B cell (primary cell): Measurements from ENCODE around the gene SFMBT2. TPM values are rescaled to one million over a fixed set of nuclear protein-coding genes. Genes with fewer than 3 reads are reported as not detected.

Source experiments
- ATAC-seq: fragments of 200-7000 bp; cut with Tn5 transposase; one replicate; pipeline ENCODE4 v1.10.0; 2021; ENCODE audit warnings: low read depth, mild to moderate bottlenecking, moderate number of reproducible peaks, moderate library complexity
- CTCF ChIA-PET: fragments of 350-600 bp; sonication (Branson Sonifier 250); formaldehyde crosslinking; loops from one replicate; lab custom pipeline; 2021; ENCODE audit warnings: antibody characterized with exemption, inconsistent platforms; lab: Charles Lee
- POLR2A ChIA-PET: fragments of 350-600 bp; sonication (Branson Sonifier 250); formaldehyde crosslinking; loops from one replicate; lab custom pipeline; 2021; ENCODE audit warnings: antibody characterized with exemption; lab: Charles Lee
- DNase-seq: peaks from one replicate; pipeline ENCODE4 v3.0.0; 2013
- H2AFZ ChIP-seq: 2 replicates; pipeline ENCODE4 v1.6.1; 2012; ENCODE audit warnings: mild to moderate bottlenecking, low read depth, low read length; ENCODE audit not compliant: insufficient read depth, poor library complexity, severe bottlenecking
- H3K27ac ChIP-seq, 2 donors: 1 replicate in 1 of 2; 2 replicates in 1 of 2; pipeline ENCODE4 v1.5.1; 2012 to 2013; ENCODE audit warnings: low read length in 2 of 2, mild to moderate bottlenecking in 2 of 2, moderate library complexity in 1 of 2
- H3K27me3 ChIP-seq, 4 experiments: fragments of 200-600 bp in 1 of 4; sonication (generic) in 1 of 4; replicated peaks in 1 of 4; 1 replicate in 2 of 4; 2 replicates in 2 of 4; pipeline versions ENCODE4 v1.6.1 to v1.7.0; 2013 to 2016; ENCODE audit warnings: low read length in 3 of 4, mild to moderate bottlenecking in 2 of 4, mixed read lengths in 1 of 4, moderate library complexity in 1 of 4; ENCODE audit not compliant: insufficient read depth in 4 of 4, control insufficient read depth in 3 of 4; ENCODE audit errors: control extremely low read depth in 1 of 4
- H3K36me3 ChIP-seq, 2 experiments: replicated peaks in 1 of 2; 1 replicate in 1 of 2; 2 replicates in 1 of 2; pipeline versions ENCODE4 v1.6.1 to v1.7.1; 2013; ENCODE audit warnings: low read length in 1 of 2; ENCODE audit not compliant: insufficient read depth in 2 of 2, control insufficient read depth in 1 of 2; ENCODE audit errors: control extremely low read depth in 1 of 2, extremely low read depth in 1 of 2
- H3K4me1 ChIP-seq, 2 donors: fragments of 200-600 bp in 1 of 2; sonication (generic) in 1 of 2; 1 replicate in 1 of 2; 2 replicates in 1 of 2; pipeline versions ENCODE4 v1.5.1 to v1.6.1; 2013 to 2017; ENCODE audit warnings: low read length in 2 of 2; ENCODE audit not compliant: control insufficient read depth in 2 of 2, insufficient read depth in 2 of 2
- H3K4me2 ChIP-seq: replicated peaks from 2 replicates; pipeline ENCODE3; 2012; ENCODE audit warnings: mild to moderate bottlenecking, low read depth, low read length; ENCODE audit not compliant: poor library complexity, severe bottlenecking
- H3K4me3 ChIP-seq, 5 experiments: fragments of 200-600 bp in 1 of 5; sonication (generic) in 1 of 5; 1 replicate in 3 of 5; 2 replicates in 2 of 5; pipeline versions ENCODE4 v1.5.1 to v1.7.0; 2011 to 2016; ENCODE audit warnings: low read length in 4 of 5, mild to moderate bottlenecking in 4 of 5, low read depth in 2 of 5, control low read depth in 1 of 5, moderate library complexity in 1 of 5; ENCODE audit not compliant: insufficient read depth in 1 of 5; ENCODE audit errors: control extremely low read depth in 1 of 5, extremely low read depth in 1 of 5
- H3K79me2 ChIP-seq: fragments of 200-600 bp; sonication (generic); one replicate; pipeline ENCODE4 v1.6.0; 2016; ENCODE audit warnings: low read length; ENCODE audit not compliant: control insufficient read depth, insufficient read depth
- H3K9ac ChIP-seq: fragments of 200-600 bp; sonication (generic); 2 replicates; pipeline ENCODE4 v1.6.1; 2017; ENCODE audit warnings: mild to moderate bottlenecking, low read length, moderate library complexity
- H3K9me3 ChIP-seq, 3 donors: one replicate each; pipeline versions ENCODE4 v1.6.1 to v1.7.1; 2013; ENCODE audit warnings: low read length in 2 of 3; ENCODE audit not compliant: control insufficient read depth in 2 of 3, insufficient read depth in 1 of 3; ENCODE audit errors: control extremely low read depth in 1 of 3
- H4K20me1 ChIP-seq: 2 replicates; pipeline ENCODE4 v1.6.0; 2012; ENCODE audit warnings: mild to moderate bottlenecking, low read length; ENCODE audit not compliant: insufficient read depth, control insufficient read depth, poor library complexity, severe bottlenecking
- H3K27ac Mint-ChIP-seq: one replicate; pipeline ENCODE4 v1.8.0; 2021; ENCODE audit warnings: mixed read lengths
- H3K27me3 Mint-ChIP-seq: one replicate; pipeline ENCODE4 v1.8.0; 2021; ENCODE audit warnings: mixed read lengths
- H3K4me1 Mint-ChIP-seq: one replicate; pipeline ENCODE4 v1.8.0; 2021; ENCODE audit warnings: mixed read lengths
- H3K4me3 Mint-ChIP-seq: one replicate; pipeline ENCODE4 v1.8.0; 2021; ENCODE audit warnings: mixed read lengths
- H3K9me3 Mint-ChIP-seq: one replicate; pipeline ENCODE4 v1.8.0; 2022; ENCODE audit warnings: mixed read lengths; ENCODE audit not compliant: insufficient read depth
- CTCF ChIP-seq: fragments of 200-600 bp; IDR thresholded peaks from one replicate; pipeline ENCODE4 v1.8.0; 2022; ENCODE audit warnings: antibody characterized with exemption, mild to moderate bottlenecking
- EZH2 ChIP-seq: IDR thresholded peaks from 2 replicates; pipeline ENCODE4 v1.6.1; 2012; ENCODE audit warnings: borderline replicate concordance, low read depth, mild to moderate bottlenecking, moderate library complexity, low read length; ENCODE audit not compliant: insufficient read depth, poor library complexity, severe bottlenecking
- WGBS: methylation state at CpG from one replicate; pipeline ENCODE4 v1.1.5; 2013; ENCODE audit warnings: missing lambda C conversion rate; ENCODE audit not compliant: insufficient coverage; 5-methylcytosine and 5-hydroxymethylcytosine counted together
- intact Hi-C: fragments of 100-400 bp; cut with micrococcal nuclease; formaldehyde crosslinking; loops from one replicate; pipeline ENCODE4 v1.10.0; 2022
- polyA plus RNA-seq: library from polyadenylated mRNA; depleted of rRNA; stranded (reverse); fragments of >200 nt; gene quantifications from 2 replicates; pipeline ENCODE4 v1.2.3, GENCODE V29; 2012
- small RNA-seq: library from RNA; depleted of rRNA; stranded (forward); fragments of <200 nt; gene quantifications from one replicate; pipeline ENCODE3, GENCODE V24; 2012; ENCODE audit warnings: low replicate concordance, low read depth; ENCODE audit not compliant: insufficient read length
- total RNA-seq, 2 donors: library from RNA; stranded (reverse); fragments of 120-200 nt in 1 of 2; gene quantifications; 1 replicate in 1 of 2; 2 replicates in 1 of 2; pipeline versions ENCODE4 v1.2.3 to v1.2.4, GENCODE V29; 2013 to 2022

Gene SFMBT2
- total and polyA plus RNA-seq, 2 donors (not counting 1 experiment from before 2014, with no cell fraction given), result 2.3 to 24.0 TPM

DNA sequence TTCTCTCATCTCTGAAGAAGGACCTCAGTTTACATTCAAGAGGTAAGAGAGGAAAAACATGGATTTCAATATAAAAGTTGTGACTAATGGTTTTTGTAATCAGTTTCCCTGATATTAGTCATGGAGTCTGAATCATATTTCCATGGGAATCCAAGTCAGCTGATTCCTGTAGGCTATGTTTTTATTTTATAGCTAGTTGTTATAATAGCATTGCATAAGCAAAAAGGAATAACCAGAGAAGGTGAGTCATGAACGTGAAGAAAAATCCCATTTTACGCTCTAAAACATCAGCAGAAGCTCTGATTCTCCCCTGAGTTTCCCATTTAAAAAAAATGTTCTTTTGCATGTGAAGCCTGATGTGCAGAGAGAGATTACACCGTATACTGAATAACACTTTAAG is 299.3 kb downstream of the SFMBT2 start:
- DNase-seq (no peak), ATAC-seq (no peak)
- Histone ChIP-seq H3K9ac (no peak overlapping the region), H3K36me3 (no peaks in the 10 kb centered on the region), H3K9me3 (peaks cover 1 to 4% (median 3%) of the 10 kb centered on the region in 3 donors), H3K27ac (no peak overlapping the region), H2AFZ (no peak overlapping the region), H3K27me3 (peaks cover 0 to 5% (median 0%) of the 10 kb centered on the region in 4 experiments), H3K4me2 (no peak overlapping the region), H3K79me2 (no peaks in the 10 kb centered on the region), H3K4me3 (no peak overlapping the region), H3K4me1 (no peaks in the 10 kb centered on the region), H4K20me1 (no peaks in the 10 kb centered on the region)
- no peak overlapping the region for H3K27ac Mint-ChIP-seq
- H3K4me3 Mint-ChIP-seq, result no peak overlapping the region
- CTCF ChIA-PET, result no interaction called here
- POLR2A ChIA-PET, result no interaction called here
- TF ChIP-seq EZH2 (no peak), CTCF (no peak)
- H3K4me1 Mint-ChIP-seq, result no peaks in the 10 kb centered on the region
- intact Hi-C loops, result no loop called here
- peaks cover 5% of the 10 kb centered on the region for H3K9me3 Mint-ChIP-seq
- WGBS, result 100% methylated on average over 1 of the region's 3 CpGs
- peaks cover 10% of the 10 kb centered on the region for H3K27me3 Mint-ChIP-seq

GRCh38 chr10:7111089-7111488 is 299.7 kb downstream of the SFMBT2 start:
- ATAC-seq (no peak), DNase-seq (no peak)
- no peak overlapping the region for H2AFZ ChIP-seq
- no peak overlapping the region for H3K4me3 ChIP-seq
- 100% methylated on average over 2 of the region's 3 CpGs for WGBS
- no peaks in the 10 kb centered on the region for H4K20me1 ChIP-seq
- no peak overlapping the region for H3K4me3 Mint-ChIP-seq
- CTCF ChIA-PET, result no interaction called here
- no peaks in the 10 kb centered on the region for H3K4me1 ChIP-seq
- H3K4me1 Mint-ChIP-seq, result no peaks in the 10 kb centered on the region
- peaks cover 1 to 4% (median 3%) of the 10 kb centered on the region in 3 donors for H3K9me3 ChIP-seq
- H3K27me3 ChIP-seq, result peaks cover 0 to 5% (median 0%) of the 10 kb centered on the region in 4 experiments
- TF ChIP-seq EZH2 (no peak), CTCF (no peak)
- H3K27ac ChIP-seq, result no peak overlapping the region
- no peak overlapping the region for H3K27ac Mint-ChIP-seq
- no peaks in the 10 kb centered on the region for H3K79me2 ChIP-seq
- peaks cover 10% of the 10 kb centered on the region for H3K27me3 Mint-ChIP-seq
- no peak overlapping the region for H3K4me2 ChIP-seq
- POLR2A ChIA-PET, result no interaction called here
- intact Hi-C loops, result no loop called here
- H3K36me3 ChIP-seq, result no peaks in the 10 kb centered on the region
- peaks cover 5% of the 10 kb centered on the region for H3K9me3 Mint-ChIP-seq
- no peak overlapping the region for H3K9ac ChIP-seq

Small RNA genes lying within 50 kb of the gene (small RNA-seq; reads per million reads assigned to genes)
- gene AL590095.2 (not detected), gene COX6CP17 (not detected)
